ENCODE data around the gene BBOX1.

DNA sequence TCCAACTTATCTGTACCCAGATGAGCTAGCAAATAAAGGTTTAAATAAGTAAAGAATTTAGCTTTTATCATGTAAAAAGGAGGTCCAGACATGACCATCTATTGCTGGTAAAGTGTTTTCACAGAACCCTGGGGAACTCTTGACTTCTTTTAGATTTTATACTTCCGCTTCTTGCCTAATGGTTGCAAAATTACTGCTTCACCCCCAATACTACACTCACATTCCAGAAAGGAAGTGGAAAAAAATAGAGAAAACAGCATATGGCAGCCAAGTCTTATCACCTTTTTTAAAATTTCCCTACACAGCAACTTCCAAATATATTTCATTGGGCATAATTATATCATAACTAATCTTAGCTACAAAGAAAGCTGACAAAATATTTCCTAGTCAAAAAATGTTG, 12.1 kb downstream of the BBOX1 start:
- TF ChIP-seq CTCF (IDR thresholded peaks at IDR 0.05), result no peak
- TF ChIP-seq POLR2A (IDR thresholded peaks at IDR 0.05), result no peak

Data from sigmoid colon (tissue), 3 donors.